ENCODE measurements around the gene HS3ST3B1.

HS3ST3B1 gene

GRCh38 chr17:14321476-14321949 lies 20.6 kb downstream of the HS3ST3B1 start:
- no peak for DNase-seq (ENCODE audit: low spot score)
- no peak for FAIRE-seq

GRCh38 chr17:14321980-14322776 lies 21.3 kb downstream of the HS3ST3B1 start:
- FAIRE-seq = no peak

GRCh38 chr17:14323522-14323981 lies 22.7 kb downstream of the HS3ST3B1 start:
- no peak for DNase-seq (ENCODE audit: low spot score)
- FAIRE-seq = no peak

More at GRCh38 chr17:14321980-14322776, 21.3 kb downstream of the HS3ST3B1 start:
- DNase-seq (ENCODE audit: low spot score) = no peak

GRCh38 chr17:14325618-14326167 lies 24.8 kb downstream of the HS3ST3B1 start:
- FAIRE-seq (no peak), DNase-seq (ENCODE audit: low spot score) (no peak)

GRCh38 chr17:14329900-14330491 lies 29.1 kb downstream of the HS3ST3B1 start:
- DNase-seq (ENCODE audit: low spot score) = no peak
- no peak for FAIRE-seq

- no peak for DNase-seq (ENCODE audit: low spot score)
- FAIRE-seq = no peak
These were observed 29.6 kb downstream of the HS3ST3B1 start for GRCh38 chr17:14330492-14330962.

GRCh38 chr17:14331225-14331981 lies 30.5 kb downstream of the HS3ST3B1 start:
- DNase-seq (ENCODE audit: low spot score) (no peak), FAIRE-seq (no peak)

- DNase-seq (ENCODE audit: low spot score) (no peak), FAIRE-seq (no peak)
These were observed 31.1 kb downstream of the HS3ST3B1 start for GRCh38 chr17:14331982-14332298.

- DNase-seq (ENCODE audit: low spot score) = no peak
- FAIRE-seq = no peak
These were observed 31.4 kb downstream of the HS3ST3B1 start for GRCh38 chr17:14332331-14332730.

GRCh38 chr17:14333506-14333905 lies 32.6 kb downstream of the HS3ST3B1 start:
- DNase-seq (ENCODE audit: low spot score) = no peak
- FAIRE-seq = no peak

- FAIRE-seq (no peak), DNase-seq (ENCODE audit: low spot score) (no peak)
These were observed 33.5 kb downstream of the HS3ST3B1 start for GRCh38 chr17:14334276-14334840.

- no peak for FAIRE-seq
These were observed 34.0 kb downstream of the HS3ST3B1 start for GRCh38 chr17:14334919-14335318.

GRCh38 chr17:14336418-14336817 lies 35.5 kb downstream of the HS3ST3B1 start:
- FAIRE-seq = no peak
- DNase-seq (ENCODE audit: low spot score) = no peak

More at GRCh38 chr17:14334919-14335318, 34.0 kb downstream of the HS3ST3B1 start:
- no peak for DNase-seq (ENCODE audit: low spot score)

GRCh38 chr17:14337596-14338079 lies 36.8 kb downstream of the HS3ST3B1 start:
- no peak for DNase-seq (ENCODE audit: low spot score)
- no peak for FAIRE-seq

GRCh38 chr17:14340857-14341754 lies 40.2 kb downstream of the HS3ST3B1 start:
- DNase-seq (ENCODE audit: low spot score) (no peak), FAIRE-seq (no peak)

- no peak for DNase-seq (ENCODE audit: low spot score)
- FAIRE-seq = no peak
These were observed 41.0 kb downstream of the HS3ST3B1 start for GRCh38 chr17:14341866-14342265.

- FAIRE-seq = no peak
- no peak for DNase-seq (ENCODE audit: low spot score)
These were observed 45.9 kb downstream of the HS3ST3B1 start for GRCh38 chr17:14346801-14347200.

- no peak for FAIRE-seq
- DNase-seq (ENCODE audit: low spot score) = no peak
These were observed 50.6 kb downstream of the HS3ST3B1 start for GRCh38 chr17:14351493-14351892.

GRCh38 chr17:14352136-14352535 lies 51.3 kb downstream of the HS3ST3B1 start:
- DNase-seq (ENCODE audit: low spot score) (no peak), FAIRE-seq (no peak)

GRCh38 chr17:14353861-14354474 lies 53.1 kb downstream of the HS3ST3B1 start:
- no peak for FAIRE-seq

More at GRCh38 chr17:14353861-14354474, 53.1 kb downstream of the HS3ST3B1 start:
- DNase-seq (ENCODE audit: low spot score) = no peak
